ENCODE data around the gene ARMC9.

DNA sequence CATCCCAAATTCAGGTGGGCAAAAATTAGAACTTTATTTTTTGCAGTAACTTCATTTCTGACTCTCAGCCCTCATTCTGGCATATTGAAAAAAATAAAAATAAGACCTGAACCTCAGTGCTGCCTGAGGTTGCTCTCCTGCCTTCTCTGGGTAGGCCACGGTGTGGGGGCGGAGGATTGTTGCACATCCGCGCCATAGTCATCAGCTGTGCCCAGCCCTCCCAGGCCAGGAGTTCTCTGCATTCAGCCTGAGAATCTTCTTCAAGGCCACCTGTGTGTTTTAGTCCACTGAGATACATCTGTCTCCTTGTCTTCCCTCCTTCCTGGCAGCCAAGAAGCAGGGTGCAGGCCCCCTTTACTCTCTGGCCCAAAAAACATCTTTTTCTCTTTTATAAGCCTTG, 94.7 kb downstream of the ARMC9 start:
- TF ChIP-seq POLR2AphosphoS5 (IDR thresholded peaks at IDR 0.05) (no peak), POLR2A (IDR thresholded peaks at IDR 0.05) (no peak)
